SU-DHL-6 (cell line): ENCODE results near the gene SLC38A1.

ENCODE experiments used
- CTCF ChIP-seq: fragments of 200-600 bp; sonication (generic); IDR thresholded peaks from one replicate; pipeline ENCODE4 v1.5.1; 2017; ENCODE audit warnings: antibody characterized with exemption, mild to moderate bottlenecking, low read length, moderate library complexity; ENCODE audit not compliant: insufficient read depth, poor library complexity, severe bottlenecking
- EZH2phosphoT487 ChIP-seq: fragments of 200-600 bp; sonication (generic), shearing (Covaris generic); conservative IDR thresholded peaks from 2 replicates; pipeline ENCODE4 v1.6.1; 2018; ENCODE audit warnings: mild to moderate bottlenecking, antibody characterized with exemption, low read length, moderate library complexity, mixed read lengths

GRCh38 chr12:46258129-46258528 lies 10.7 kb downstream of the SLC38A1 start:
- TF ChIP-seq CTCF (no peak), EZH2phosphoT487 (no peak)
